HG03175 (cell line): ENCODE results near the gene SELENOH.

Source experiments
- ATAC-seq: cut with Tn5 transposase; IDR thresholded peaks from one replicate; pipeline ENCODE4 v1.9.1; 2021; ENCODE audit warnings: mild to moderate bottlenecking, moderate library complexity; ENCODE audit not compliant: unreplicated experiment

SELENOH gene

GRCh38 chr11:57745206-57745605 is 3.9 kb downstream of the SELENOH start:
- no peak for ATAC-seq

GRCh38 chr11:57746920-57747319 is 5.6 kb downstream of the SELENOH start:
- no peak for ATAC-seq

- no peak for ATAC-seq
These were observed 9.9 kb downstream of the SELENOH start for GRCh38 chr11:57751176-57751575.

- ATAC-seq, result no peak
These were observed 10.5 kb downstream of the SELENOH start, which contains the start of gene BTBD18 for GRCh38 chr11:57751676-57752253. Gene BTBD18 (minus strand): TSS chr11:57751819. CDS start chr11:57751188, 631 bp downstream.

GRCh38 chr11:57752954-57753353 is 11.7 kb downstream of the SELENOH start:
- no peak for ATAC-seq

- no peak for ATAC-seq
These were observed 16.9 kb downstream of the SELENOH start for GRCh38 chr11:57758174-57758573.

GRCh38 chr11:57761301-57762234 is 20.3 kb downstream of the SELENOH start, which contains the start of gene CTNND1:
Gene CTNND1 (plus strand): TSS chr11:57761802. CDS start chr11:57791479, 29,677 bp downstream.
- ATAC-seq, result peak; percentile 64

- ATAC-seq, result no peak
These were observed 21.1 kb downstream of the SELENOH start for GRCh38 chr11:57762235-57762861.

GRCh38 chr11:57763568-57763967 is 22.3 kb downstream of the SELENOH start:
- ATAC-seq, result no peak

GRCh38 chr11:57764021-57764420 is 22.7 kb downstream of the SELENOH start:
- ATAC-seq, result no peak

GRCh38 chr11:57764566-57764965 is 23.3 kb downstream of the SELENOH start:
- ATAC-seq, result no peak

GRCh38 chr11:57764972-57765371 is 23.7 kb downstream of the SELENOH start:
- ATAC-seq, result no peak

GRCh38 chr11:57770793-57771192 is 29.5 kb downstream of the SELENOH start:
- ATAC-seq, result no peak

- ATAC-seq, result no peak
These were observed 30.1 kb downstream of the SELENOH start for GRCh38 chr11:57771365-57771764.

- ATAC-seq, result no peak
These were observed 31.3 kb downstream of the SELENOH start for GRCh38 chr11:57772562-57772961.

GRCh38 chr11:57773026-57773598 is 31.8 kb downstream of the SELENOH start:
- no peak for ATAC-seq

GRCh38 chr11:57775491-57775890 is 34.2 kb downstream of the SELENOH start:
- no peak for ATAC-seq

- no peak for ATAC-seq
These were observed 34.8 kb downstream of the SELENOH start for GRCh38 chr11:57776031-57776521.

- no peak for ATAC-seq
These were observed 35.4 kb downstream of the SELENOH start for GRCh38 chr11:57776577-57777210.

- ATAC-seq, result no peak
These were observed 36.7 kb downstream of the SELENOH start for GRCh38 chr11:57777969-57778317.
